ENCODE data around the gene C19orf73. TPM values are rescaled to one million over a fixed set of nuclear protein-coding genes. Genes with fewer than 3 reads are reported as not detected.

Gene C19orf73, protein sequence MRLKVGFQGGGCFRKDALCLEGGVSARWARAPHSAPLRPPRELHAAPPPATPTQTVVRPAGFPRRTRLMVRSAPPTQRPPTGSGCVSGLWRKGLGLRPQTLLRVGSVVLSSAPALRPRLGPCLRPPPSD
- 1 to 10 TPM in 1 of 2 donors, under 1 TPM in 1; 0.67 to 1.0 TPM for total RNA-seq

DNA sequence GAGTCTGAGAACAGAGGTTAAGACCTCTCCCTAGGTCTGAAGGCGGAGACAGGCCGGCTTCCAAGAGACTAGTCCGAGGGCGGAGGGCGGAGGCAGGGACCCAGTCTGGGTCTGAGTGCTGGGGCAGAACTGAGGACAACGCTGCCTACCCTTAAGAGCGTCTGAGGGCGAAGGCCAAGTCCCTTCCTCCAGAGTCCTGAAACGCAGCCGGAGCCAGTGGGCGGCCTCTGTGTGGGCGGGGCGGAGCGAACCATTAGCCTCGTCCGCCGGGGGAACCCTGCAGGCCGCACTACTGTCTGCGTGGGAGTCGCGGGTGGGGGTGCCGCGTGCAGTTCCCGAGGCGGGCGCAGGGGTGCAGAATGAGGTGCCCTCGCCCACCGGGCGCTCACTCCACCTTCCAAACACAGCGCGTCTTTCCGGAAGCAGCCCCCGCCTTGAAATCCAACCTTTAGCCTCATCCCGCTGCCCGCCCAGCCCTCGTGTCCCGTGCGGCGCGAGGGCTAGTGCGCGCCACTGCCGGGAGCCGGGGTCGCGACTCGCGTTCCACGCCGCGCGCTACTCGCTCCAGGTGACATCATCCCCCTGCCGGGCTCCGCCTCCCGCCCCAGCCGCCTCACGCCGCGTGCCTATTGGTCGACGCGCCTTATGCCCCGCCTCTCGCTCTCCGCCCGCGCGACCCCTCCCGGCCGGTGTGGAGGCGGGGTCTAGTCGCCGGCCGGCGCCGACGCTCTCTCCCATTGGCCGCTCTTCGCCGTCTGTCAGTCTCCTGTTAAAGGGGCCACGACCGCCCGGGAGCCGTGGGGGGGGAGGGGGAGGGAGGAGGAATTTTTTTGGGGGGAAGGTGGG is at the start of gene C19orf73:
Gene C19orf73, minus strand, starts transcription at position 579 of the 846 bp plus-strand sequence. Its CDS starts 121 bp downstream, at position 458.

DNA sequence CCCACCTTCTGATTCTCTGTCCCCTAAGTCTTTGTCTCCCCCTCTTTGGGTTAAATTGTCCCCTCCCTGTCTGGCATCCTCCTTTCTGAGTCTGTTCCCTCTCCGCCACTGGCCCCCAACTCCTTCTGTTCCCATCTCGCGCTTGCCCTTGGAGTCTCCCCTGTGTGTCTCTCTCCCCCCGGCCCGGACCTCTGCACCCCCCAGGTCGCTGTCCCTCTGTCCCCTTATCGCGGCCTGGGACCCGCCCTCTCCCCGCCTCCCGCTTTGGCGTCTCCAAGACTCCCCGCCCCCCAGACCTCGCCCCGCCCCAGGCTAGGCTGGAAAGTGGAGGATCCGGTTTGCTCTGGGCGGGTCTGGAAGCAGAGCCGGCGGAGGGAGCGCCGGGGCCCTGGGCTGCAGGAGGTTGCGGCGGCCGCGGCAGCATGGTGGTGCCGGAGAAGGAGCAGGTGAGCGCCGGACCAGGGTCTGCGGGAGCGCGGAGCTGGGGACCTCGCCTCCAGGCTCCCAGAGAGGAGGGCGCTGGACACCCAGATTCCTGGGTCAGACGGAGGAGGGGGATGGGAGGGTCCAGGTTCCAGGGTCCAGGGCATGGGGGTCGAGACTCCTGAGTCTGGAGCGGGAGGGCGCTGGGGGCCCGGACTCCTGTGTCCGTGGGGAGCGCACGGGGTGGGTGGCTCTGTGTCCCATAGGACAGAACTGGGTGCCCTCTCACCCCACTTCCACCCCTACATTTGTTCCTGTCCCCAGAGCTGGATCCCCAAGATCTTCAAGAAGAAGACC is 38.7 kb upstream of the C19orf73 start, which contains the start of gene TRPM4:
Gene TRPM4, plus strand, starts transcription at position 348 of the 780 bp plus-strand sequence. Its CDS starts 75 bp downstream, at position 423.

DNA sequence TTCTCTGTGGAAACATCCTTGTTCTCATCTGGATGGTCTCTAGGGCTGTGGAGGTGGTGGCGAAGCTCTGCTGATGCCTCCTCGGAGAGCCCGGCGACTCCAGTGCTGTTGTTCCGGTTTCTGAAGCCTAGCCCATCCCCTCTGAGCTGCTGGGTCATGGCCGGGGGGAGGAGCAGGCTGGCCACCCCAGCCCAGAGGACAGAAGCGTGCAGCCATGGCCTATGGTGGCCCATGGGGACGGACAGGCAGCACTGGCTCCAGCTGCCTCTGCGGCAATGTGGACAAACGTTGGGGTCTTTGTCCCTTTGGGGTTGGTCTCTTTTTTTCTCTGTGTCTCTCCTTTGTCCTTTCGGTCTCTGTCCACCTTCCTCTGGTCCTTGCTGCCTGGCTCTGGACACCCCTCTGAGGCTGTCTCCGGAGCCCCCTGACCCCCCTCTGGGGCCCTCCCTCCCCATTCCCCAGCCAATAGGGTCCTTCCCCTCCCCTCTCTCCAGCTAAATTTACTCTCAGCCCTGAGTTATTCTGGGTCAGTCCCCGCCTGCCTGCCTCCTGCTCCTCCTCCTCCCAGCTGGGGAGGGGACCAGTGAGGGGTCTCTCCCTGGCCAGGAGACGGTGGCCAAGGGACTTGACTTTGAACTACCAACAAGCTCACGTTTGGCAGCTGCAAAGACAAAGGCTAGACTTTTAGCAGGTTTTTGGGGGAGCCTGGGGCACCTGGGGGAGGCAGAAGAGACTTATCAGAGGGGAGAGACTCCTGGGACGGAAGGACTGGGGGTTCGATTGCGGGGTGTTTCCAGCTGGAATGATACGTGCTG is 36.3 kb upstream of the C19orf73 start, which contains the start of gene HRC:
Gene HRC, minus strand, starts transcription at position 392 of the 815 bp plus-strand sequence. Its CDS starts 159 bp downstream, at position 233.

DNA sequence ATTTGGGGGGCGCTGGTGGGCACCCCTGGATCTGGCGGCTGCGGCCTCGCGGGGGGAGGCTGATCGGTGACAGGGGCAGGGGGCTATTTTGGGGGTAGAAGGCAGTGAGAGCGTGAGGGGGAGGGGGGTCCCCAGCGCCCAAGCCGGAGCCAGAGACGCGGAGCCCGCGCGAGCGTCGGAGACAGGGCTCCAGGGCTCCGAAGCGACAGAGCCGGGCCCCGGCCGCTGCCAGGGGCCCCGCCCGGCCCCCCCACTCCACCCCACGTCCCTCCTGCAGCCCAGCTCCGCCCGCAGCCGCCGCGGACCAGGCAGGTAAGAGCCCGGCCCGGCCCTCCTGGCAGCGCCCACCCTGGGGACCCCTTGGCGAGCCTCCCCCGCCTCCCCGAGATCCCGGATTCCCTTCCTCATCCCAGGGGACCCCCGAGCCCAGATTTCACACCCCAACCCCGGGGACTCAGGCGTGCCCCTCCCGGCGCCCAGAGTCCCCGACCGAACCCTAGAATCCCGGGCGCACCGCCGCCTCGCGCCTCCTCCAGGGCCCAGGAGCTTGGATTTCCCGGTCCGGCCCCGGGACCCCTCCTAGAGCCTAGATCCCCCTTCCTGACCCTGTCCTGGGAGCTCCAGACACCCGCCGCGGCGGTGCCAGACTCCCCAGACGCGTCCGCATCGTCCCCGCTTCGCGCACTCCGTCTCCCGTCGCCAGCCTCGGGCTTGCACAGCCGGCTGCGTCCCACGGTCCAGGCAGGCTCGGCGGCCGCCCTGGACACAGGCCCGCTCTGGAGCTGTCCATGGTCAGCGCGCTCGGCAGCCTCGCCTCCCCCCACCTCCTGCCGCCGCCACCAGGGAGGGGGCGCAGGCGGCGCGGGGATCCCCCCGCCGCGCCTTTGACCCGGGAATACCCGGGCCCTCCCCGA is 725 bp upstream of the C19orf73 start, which contains the start of gene PPFIA3:
Gene PPFIA3, plus strand, starts transcription at position 134 of the 914 bp plus-strand sequence. CDS start 8,330 bp downstream, outside the sequence.

DNA sequence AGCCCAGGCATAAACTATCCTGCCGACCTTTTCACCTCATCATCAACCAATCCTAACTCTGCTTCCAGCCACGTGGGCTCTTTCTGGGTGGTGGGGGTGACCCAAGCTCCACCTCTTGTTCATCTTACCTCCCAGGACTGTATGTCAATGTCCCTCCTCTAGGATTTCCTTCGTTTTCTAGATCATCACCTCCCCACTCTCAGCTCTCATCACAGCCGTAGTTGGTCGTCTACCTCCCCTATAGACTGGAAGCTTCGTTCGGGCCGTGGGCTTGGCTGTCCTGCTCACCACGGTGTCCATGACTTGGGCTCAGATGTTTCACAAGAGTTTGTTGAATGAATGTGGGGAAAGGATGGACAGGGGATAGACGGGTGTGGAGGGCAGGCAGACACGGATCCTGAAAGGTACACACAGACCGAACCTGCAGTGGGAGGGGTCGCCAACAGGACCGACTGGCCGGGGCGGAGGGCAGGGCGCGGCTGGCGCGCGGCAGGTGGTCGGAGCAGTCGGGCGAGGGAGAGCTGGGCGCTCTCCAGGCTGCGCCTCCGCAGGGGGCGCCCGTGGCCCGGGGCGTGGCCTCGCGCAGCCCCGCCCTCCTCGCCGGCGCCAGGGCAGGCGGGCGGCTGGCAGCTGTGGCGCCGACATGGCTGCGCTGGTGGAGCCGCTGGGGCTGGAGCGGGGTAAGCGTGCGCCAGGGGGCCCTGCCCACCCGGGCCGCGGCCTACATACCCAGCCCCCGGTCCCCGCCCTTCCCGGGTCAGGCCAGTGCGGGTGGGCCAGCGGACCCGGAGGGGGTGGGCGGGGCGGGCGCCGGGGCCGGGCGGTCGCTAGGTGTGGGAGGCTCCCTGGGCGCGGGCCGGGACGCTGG is 4.9 kb downstream of the C19orf73 start, which contains the start of gene LIN7B:
Gene LIN7B, plus strand, starts transcription at position 609 of the 868 bp plus-strand sequence. Its CDS starts 35 bp downstream, at position 644.

DNA sequence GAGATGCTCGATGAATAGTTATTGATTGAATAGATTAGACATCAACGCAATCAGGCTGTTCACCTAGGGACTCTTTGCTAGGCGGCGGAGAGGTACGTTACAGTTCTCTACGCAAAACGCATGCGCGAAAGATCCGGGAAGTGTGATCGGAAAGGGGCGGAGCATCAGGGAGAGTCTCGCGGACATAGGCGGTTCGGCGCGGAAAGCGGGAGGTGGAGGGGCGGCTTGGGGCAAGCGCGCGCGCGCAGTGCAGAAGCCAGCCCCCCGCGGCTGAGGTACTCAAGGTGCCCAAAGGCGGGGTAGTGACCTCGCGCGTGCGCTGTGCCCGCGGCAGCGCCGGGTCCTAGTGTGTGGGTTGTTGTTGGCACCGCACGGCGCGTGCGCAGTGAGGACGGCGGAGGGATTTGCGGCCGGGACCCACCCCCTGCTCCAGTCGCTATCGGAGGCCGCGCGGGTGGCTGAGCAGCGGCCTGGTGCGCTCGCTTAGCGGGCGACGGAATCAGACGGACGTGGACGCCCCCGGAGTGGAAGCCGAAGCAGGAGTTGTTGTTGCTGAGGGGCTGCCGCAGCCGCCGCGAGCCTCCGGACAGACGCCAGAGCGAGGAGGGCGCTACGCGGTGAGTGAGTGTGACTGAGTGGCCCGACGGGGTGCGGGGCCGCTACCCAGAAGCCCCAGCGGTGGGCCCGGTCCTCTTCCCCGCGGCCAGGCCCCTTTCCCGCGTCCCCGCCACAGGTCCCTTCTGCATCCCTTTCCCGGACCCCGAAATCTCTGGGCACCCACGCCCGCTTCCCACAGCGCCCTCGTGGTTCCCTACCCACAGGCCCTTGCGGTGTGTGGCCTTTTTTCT is 33.7 kb downstream of the C19orf73 start, which contains the start of gene SNRNP70:
Gene SNRNP70, plus strand, starts transcription at position 432 of the 848 bp plus-strand sequence. CDS start 964 bp downstream, outside the sequence.

Small RNA genes within 50 kb of the gene (small RNA-seq; reads per million reads assigned to genes)
- gene RN7SL708P, result 0 to 0.06 reads per million in 2 donors

Other genes starting within 250 kb of the C19orf73 start
- 10 to 100 TPM; 30.6 to 45.0 TPM for gene PPP1R15A, start 246.7 kb downstream of the C19orf73 start, total RNA-seq
- gene TULP2, start 220.4 kb downstream of the C19orf73 start, total RNA-seq, result under 1 TPM in 1 of 2 donors, not detected in 1; 0.34 TPM
- gene NUCB1, start 218.8 kb downstream of the C19orf73 start, total RNA-seq, result 100 to 1,000 TPM; 174 to 185 TPM
- 1 to 10 TPM in 1 of 2 donors, under 1 TPM in 1; 0.33 to 1.0 TPM for gene DHDH, start 185.4 kb downstream of the C19orf73 start, total RNA-seq
- gene BAX, start 164.3 kb downstream of the C19orf73 start, total RNA-seq, result 10 to 100 TPM; 53.3 to 59.9 TPM
- 1,000 to 10,000 TPM; 2,131 to 3,816 TPM for gene FTL, start 153.8 kb downstream of the C19orf73 start, total RNA-seq
- 10 to 100 TPM; 56.4 to 70.3 TPM for gene GYS1, start 125.8 kb downstream of the C19orf73 start, total RNA-seq
- 100 to 1,000 TPM; 182 to 358 TPM for gene RUVBL2, start 125.3 kb downstream of the C19orf73 start, total RNA-seq
- under 1 TPM in 1 of 2 donors, not detected in 1; 0.69 TPM for gene LHB, start 102.1 kb downstream of the C19orf73 start, total RNA-seq
- not detected for gene CGB3, start 94.8 kb downstream of the C19orf73 start, total RNA-seq
- not detected for gene CGB2, start 87.3 kb downstream of the C19orf73 start, total RNA-seq
- not detected for gene CGB1, start 82.2 kb downstream of the C19orf73 start, total RNA-seq
- not detected for gene CGB5, start 75.3 kb downstream of the C19orf73 start, total RNA-seq
- not detected for gene CGB8, start 70.0 kb downstream of the C19orf73 start, total RNA-seq
- under 1 TPM; 0.33 to 0.34 TPM for gene CGB7, start 61.4 kb downstream of the C19orf73 start, total RNA-seq
- gene NTF4, start 54.3 kb downstream of the C19orf73 start, total RNA-seq, result not detected
- gene KCNA7, start 46.4 kb downstream of the C19orf73 start, total RNA-seq, result not detected
- 100 to 1,000 TPM; 132 to 144 TPM for gene SNRNP70, start 33.7 kb downstream of the C19orf73 start, total RNA-seq
- gene LIN7B, start 4.8 kb downstream of the C19orf73 start, total RNA-seq, result 1 to 10 TPM; 5.9 to 7.0 TPM
- gene PPFIA3, start 401 bp upstream of the C19orf73 start, total RNA-seq, result 1 to 10 TPM; 7.3 to 9.6 TPM
- not detected for gene HRC, start 36.3 kb upstream of the C19orf73 start, total RNA-seq
- gene TRPM4, start 38.6 kb upstream of the C19orf73 start, total RNA-seq, result 10 to 100 TPM; 18.6 to 23.0 TPM
- gene SLC6A16, start 206.0 kb upstream of the C19orf73 start, total RNA-seq, result under 1 TPM; under 0.01 to 0.69 TPM
- gene CD37, start 216.3 kb upstream of the C19orf73 start, total RNA-seq, result not detected
- gene TEAD2, start 243.3 kb upstream of the C19orf73 start, total RNA-seq, result 10 to 100 TPM; 29.6 to 30.3 TPM
- not detected for gene DKKL1, start 244.7 kb upstream of the C19orf73 start, total RNA-seq